ENCODE measurements around the gene NOP9.
"Not testable (repeated sequence)": the region's sequence is repeated elsewhere in the genome, so short reads cannot be mapped to it uniquely, and the experiment has no call there.

NOP9 gene

DNA sequence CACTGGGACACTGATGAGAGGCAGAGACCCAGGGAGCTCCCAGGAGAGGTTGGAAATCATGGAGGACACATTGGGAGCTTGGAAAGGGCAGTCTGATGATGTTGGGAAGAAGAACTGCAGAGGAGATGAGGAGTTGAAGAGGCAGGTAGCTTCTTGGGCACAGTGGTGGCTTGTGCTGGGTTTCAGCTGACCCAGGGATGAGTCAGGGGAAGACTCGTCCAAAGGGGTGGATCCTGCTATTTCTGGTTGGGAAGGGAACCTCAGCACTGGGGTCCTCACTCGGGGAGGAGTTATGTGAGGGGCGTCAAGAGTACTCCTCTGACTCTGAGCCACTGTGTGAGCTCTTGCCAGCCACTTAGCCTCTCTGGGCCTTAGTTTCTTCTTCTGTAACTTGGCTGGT, 23.7 kb downstream of the NOP9 start:
- no peak for DNase-seq (ENCODE audit: low read depth in 2 of 2, low spot score in 1 of 2)

DNA sequence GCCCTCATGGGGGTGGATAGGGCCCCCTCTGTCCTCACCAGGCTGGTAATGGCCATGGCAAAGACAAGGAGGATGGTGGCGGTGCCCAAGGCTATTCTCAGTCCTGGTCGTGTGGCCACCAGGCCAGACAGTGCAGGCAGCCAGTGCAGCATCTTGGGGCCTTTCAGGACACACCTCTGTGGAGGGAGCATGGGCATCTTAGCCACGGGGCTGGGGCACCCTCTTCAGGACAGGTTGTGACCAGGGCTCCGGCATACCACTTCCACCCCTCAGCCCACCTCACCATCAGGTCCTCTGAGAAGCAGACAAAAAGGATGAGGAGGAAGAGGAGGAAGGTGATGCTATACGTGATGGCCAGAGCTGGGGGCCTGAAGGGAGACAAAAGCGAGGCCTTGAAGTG, 24.4 kb downstream of the NOP9 start:
- DNase-seq (ENCODE audit: low read depth in 2 of 2, low spot score in 1 of 2), result no peak

DNA sequence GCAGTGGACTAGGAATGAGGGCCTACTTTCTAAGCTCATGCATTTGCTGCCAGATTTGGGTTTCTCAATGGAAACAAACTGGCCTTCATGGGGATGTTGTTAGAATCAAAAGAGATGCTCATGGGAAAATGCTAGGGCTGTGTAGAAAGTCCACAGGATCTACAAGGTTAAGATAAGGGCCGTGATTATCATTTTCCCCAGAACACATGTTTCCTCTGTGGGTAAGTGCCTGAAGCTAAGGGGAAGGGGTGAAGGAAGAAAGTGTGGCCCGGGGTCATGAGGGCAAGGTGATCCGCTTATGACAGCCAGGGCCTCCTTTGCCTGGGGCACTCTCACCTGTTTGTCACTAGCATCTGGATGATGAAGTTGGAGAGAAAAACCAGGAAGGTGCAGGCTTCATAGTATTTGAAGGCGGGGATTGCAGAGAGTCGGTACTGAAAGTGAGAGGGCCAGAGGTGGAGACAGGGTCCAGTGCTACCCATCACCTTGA, 25.4 kb downstream of the NOP9 start:
- DNase-seq (ENCODE audit: low read depth in 2 of 2, low spot score in 1 of 2), result no peak

DNA sequence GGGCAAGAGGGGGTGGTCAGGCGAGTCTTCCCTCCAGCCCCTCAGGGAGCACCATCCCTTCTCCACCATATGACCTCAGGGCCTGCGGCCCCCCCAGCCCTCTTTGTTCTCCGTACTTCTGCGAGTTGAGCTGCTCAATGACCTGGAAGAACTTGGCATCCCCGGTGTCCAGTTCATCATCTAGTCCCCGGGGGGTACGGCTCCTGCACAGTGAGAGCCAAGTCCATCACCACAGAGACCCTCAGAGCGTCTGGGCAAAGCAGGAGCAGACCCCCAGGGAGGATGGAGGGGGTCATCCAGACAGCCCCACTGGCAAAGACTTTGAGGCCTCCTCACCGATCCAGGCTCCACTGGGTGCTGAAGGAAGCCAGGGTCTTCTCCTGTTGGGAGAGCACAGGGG, 26.3 kb downstream of the NOP9 start:
- no peak for DNase-seq (ENCODE audit: low read depth in 2 of 2, low spot score in 1 of 2)

DNA sequence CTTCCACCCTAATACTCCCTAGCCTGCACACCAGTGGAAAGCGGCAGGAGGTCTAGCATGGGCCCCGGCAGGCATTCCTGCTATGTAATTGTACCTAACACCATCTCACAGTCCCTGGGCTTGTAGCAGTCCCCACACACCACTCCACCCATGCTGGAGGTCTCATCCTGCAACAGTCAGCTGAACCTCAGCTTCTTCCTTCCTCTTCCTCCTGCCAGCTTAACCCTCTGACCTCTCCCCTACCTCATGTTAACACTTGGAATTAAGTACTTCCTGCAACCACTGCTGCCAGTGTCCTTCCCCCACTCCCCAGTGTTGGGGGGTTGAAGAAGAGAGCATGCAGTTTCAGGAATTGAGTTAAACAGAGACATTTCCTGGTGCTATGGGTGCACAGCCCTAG, 27.7 kb downstream of the NOP9 start:
- DNase-seq (ENCODE audit: low read depth in 2 of 2, low spot score in 1 of 2), result no peak

DNA sequence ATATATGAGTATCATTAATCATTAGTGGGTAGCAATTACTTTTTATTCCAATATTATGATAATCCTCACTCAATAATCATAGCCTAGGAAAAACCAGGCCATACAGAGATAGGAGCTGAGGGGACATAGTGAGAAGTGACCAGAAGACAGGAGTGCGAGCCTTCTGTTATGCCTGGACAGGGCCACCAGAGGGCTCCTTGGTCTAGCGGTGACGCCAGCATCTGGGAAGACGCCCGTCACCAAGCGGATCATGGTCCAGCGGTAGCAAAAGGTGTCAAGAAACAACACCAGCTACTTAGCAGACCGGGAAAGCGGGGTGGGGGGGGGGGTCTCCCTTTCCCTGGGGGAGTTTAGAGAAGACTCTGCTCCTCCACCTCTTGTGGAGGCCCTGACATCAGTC, 28.3 kb downstream of the NOP9 start:
- not testable (repeated sequence) for DNase-seq (ENCODE audit: low read depth in 2 of 2, low spot score in 1 of 2)

DNA sequence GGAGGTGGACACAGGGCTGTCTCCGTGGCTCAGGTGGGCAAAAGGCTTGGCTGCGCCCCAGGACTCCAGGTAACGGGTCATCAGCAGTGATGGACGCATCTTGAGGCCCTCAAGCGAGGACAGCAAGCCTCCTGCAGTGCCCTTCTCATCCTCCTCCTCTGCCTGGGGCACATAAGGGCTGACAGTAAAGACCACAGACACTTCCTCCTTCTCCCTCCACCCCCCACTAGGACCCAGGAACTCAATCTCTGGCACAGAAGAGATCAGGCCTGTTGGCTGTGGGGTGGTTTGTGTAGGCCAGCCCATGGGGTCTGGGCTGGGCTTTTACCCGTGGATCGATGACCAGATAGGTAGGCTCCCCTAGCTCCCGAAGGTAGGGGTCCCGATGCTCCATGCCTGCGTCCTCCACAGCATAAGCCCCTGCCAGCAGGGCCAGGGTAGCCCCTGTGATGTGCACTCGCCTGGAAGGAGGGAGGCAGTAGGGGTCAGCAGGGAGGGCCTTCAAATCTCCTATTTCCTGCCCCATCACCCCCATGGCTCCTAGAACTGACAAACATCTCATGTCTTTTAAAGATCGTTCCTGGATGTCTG, 29.5 kb downstream of the NOP9 start:
- no peak for DNase-seq (ENCODE audit: low read depth in 2 of 2, low spot score in 1 of 2)

DNA sequence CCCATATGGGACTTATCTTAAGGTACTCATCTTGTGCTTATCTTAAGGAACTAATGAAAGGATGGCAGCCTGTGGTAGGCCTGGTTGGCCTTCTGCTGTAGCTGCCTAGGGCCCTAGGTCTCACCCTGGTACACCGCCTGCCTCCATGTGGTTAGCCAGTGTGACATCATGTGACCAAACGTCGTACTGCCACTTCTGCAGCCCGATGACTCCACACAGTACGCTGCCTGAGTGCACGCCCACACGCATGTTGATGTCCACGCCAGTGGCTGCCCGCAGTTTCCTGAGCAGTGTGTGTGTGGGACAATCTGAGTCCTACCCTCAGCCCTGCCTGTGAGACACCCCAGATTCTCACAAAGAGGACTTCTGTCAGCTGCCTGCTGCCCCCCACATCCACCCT, 30.1 kb downstream of the NOP9 start:
- DNase-seq (ENCODE audit: low read depth in 2 of 2, low spot score in 1 of 2), result peak; percentile 42 to 46

DNA sequence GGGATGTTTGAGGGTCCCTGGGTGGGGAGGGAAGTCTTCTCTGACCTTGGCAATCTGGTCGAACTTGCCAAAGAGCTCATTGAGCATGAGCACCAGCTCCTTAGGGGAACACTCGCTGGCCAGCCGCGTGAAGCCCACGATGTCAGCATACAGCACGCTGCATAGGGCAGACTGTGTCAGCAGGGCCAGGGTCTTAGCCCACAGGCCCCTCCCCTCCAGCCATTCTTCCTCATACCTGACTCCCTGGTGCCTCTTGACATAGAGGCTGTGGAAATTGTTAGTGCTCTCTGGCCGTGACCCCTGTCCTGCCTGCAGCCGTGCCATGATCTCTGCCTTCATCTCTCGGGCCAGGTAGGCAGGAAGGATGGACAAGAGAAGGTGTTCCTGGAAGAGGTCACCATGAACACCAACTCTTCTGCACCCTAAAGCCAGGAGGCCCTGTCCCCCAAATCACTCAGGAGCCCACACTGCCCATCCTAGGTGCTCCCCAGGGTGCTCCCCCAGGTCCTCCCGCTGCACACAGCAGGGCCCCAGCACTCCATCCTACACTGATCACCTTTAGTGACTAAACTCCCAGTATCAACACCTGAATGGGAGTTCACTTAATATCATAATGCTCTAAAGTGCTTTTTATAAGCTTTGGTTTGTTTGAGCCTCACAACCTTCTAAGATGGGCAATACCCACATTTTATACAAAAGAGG, 31.5 kb downstream of the NOP9 start:
- no peak for DNase-seq (ENCODE audit: low read depth in 2 of 2, low spot score in 1 of 2)

DNA sequence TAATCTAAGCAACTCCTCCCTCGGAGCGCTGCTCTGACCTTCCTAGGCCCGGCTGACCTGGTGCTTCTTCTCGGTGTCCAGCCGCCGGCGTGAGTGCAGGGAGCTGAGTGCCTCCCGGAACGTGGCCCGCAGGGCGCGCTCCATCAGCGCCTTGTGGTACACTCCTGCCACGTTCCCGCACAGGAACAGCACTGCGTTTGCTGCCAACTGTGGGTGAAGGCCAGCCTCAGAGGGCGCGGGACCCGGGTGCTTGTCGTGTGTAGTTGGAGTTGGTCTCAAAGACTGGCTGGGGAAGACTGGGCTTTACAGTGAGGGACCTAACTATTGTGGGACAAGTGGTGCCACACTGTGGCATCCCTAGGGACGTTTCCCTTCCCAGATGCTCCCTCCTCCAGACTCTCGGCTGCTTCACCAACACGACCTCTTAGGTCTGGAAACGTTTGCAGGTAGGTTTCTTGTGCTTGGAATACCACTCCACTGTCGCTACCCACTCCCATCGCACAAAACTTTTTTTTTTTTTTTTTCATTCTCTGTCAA, 32.1 kb downstream of the NOP9 start:
- no peak for DNase-seq (ENCODE audit: low read depth in 2 of 2, low spot score in 1 of 2)

DNA sequence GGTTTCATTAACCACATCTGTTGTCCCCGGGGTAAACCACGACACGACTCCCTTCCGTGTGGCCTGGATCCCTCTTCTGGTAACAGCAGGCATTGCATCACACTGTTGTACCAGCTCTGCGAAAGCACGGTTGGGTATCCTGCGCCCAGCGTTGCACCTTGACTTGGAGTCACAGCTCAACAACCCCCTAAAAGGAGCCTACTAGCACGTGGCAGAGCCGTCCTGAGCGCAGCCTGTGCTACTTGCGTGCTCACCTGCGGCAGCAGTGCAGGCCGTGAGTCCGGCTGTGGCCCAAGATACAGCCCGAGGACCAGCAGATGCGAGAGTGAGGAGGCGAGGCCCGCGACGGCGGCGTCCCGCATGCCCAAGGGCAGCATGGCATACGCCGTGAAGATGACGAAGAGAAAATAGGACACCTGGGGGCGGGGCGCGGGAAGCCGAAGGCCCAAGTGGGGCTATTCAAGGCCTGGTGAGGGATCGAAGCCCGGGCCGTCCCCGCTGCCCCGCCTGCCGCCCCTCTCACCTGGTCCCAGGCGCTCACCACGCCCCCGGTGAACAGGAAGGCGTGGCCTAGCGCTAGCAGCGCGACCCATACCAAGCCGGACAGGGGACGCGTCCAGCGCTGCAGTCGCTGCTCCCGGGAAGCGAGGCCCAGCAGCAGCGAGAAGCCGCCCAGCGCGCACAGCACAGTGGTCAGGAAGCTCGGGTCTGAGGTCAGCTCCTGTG, 32.8 kb downstream of the NOP9 start:
- peak; percentile 46 to 70 for DNase-seq (ENCODE audit: low read depth in 2 of 2, low spot score in 1 of 2)

DNA sequence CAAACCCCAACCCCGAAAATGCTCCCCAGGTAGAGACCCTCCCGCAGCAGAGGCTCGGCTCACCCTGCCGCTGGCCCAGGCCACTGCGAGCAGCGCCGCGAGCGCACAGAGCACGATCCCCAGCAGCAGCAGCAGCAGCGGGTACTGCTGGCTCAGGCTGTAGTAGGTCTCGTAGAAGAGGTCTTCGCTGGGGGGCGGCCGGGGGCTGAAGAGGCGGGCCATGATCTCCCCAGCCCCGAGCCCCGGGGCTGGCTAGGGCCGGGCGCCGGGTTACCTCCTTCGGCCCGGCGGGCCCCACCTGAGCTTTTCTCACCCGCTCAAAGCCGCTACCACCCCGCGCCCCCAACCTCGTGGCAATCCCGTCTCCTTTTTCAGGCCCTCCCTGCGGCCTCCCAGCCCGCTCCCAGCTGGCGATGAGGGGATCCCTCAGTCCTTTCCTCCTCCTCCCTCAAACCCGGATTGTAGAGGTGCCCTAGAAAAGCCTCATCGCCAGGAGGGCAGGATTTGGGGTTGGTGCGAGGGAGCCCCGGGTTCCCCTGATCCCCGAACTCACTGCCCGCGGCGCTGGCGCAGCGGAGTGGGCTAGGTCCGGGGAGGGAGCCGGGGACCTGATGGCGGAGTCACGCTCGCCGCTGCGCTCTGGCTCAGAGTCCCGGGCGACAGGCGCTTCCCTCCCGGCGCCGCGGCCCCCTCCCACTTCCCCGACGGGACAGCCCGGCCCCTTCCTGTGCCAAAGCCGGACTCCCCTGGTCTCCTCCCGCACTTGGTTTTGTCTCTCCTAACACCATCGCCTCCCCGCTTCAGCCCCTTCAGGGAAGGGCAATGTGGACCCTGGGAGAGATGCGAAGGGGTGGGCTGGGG, 35.0 kb downstream of the NOP9 start, which contains the start of gene ADCY4:
ADCY4 (minus strand) TSS at position 641 of the 861 bp plus-strand sequence; CDS start at position 222, 419 bp downstream.
- DNase-seq (ENCODE audit: low read depth in 2 of 2, low spot score in 1 of 2), result no peak

DNA sequence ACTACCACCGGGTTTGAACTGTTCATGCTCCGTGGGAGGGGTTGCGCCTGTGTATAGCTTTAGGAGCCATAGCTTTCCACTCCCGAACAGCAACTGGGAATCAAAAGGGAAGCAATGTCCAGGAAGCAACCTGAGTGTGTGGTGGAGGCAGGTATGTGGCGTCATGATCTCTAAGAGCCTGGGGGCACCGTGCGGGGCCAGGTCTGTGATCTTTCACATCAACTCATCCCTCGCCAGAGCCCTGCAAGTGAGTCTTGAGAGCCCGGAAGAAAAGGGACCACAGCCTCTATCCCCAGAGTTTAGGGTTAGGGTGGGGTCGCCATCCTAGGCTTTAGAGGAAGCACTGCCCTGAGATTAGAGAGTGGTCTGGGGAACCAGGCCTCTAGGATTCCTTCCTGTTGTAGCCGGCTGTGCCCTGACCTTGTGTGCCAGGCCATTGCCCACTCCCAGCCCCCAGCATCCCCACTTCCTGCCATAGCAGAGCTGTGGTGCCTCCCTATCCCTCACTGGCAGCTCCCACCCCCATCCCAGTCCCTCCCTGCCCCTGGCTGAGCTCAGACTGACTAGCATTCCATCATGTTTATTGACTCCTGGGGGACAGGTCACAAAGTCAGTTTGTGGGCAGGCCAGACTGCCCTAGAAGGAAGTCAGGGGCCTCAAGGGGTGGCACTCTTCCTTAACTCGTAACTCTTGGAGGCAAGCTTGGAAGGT, 36.0 kb downstream of the NOP9 start:
- no peak for DNase-seq (ENCODE audit: low read depth in 2 of 2, low spot score in 1 of 2)

DNA sequence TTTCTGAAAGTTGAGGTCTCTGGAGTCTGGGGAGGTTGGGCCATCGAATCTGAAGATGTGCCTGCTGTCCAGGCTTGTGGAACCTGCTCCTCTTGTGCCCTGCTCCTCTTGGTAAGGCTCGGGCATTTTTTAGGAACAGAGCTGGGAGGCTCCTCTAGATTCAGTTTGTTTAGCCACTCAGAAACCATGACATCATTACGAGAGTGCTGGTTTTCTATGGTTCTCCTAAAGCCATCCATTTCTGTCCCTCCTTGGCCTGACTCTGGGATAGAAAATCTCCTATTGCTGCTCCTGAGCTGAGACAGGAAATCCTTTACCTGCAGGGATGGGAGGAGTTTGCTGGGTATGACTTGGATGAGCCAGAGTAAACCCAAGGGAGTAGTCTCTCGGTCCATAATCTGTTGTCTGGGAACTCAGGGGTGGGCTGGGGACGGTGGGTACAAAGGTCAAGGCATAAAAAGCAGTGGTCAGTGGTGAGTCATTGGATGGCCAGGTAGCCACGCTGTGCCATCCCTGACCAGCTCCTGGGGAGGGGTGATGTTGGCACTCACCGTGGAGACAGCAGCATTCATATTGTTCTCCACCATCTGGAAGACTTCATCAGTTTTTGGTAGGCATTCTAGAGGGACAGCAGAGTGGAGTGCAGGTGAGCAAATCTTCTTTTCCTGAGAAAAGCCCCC, 37.6 kb downstream of the NOP9 start:
- DNase-seq (ENCODE audit: low read depth in 2 of 2, low spot score in 1 of 2), result no peak

DNA sequence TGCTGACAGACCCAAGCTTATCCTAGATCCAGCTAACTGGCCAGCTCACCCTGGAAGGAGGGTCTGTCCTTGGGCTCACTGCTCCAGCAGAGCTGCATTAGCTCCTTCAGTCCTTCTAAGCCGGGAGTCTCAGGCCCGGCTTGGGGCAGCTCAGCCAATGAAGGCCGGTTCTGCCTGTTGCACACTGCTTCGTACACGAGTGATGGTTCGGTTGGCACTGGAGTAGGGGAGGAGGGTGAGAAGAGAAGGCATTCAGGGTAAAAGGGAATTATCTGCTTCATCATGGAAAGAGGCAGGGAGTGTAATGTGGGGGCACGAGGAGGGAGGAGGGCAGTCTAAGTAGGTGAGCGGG, 38.1 kb downstream of the NOP9 start:
- DNase-seq (ENCODE audit: low read depth in 2 of 2, low spot score in 1 of 2), result no peak

DNA sequence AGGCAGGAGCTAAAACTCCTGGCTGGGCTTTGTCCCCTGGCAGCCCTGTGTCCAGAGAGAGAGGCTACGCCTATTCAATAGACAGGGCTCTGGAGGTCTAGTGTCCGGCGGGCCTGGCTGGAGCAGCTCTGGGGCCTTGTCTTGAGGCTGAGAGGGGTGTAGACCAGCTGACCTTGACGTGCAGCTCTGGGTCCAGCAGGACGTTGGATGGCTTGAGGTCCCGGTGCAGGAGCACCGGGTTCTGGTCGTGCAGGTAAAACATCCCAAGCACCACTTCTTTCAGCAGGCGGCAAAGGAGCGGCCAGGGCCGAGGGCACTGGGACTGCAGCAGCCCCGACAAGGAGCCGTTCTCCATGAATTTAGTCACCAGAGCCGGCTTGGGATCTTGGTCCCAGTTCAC, 39.2 kb downstream of the NOP9 start:
- DNase-seq (ENCODE audit: low read depth in 2 of 2, low spot score in 1 of 2), result no peak

DNA sequence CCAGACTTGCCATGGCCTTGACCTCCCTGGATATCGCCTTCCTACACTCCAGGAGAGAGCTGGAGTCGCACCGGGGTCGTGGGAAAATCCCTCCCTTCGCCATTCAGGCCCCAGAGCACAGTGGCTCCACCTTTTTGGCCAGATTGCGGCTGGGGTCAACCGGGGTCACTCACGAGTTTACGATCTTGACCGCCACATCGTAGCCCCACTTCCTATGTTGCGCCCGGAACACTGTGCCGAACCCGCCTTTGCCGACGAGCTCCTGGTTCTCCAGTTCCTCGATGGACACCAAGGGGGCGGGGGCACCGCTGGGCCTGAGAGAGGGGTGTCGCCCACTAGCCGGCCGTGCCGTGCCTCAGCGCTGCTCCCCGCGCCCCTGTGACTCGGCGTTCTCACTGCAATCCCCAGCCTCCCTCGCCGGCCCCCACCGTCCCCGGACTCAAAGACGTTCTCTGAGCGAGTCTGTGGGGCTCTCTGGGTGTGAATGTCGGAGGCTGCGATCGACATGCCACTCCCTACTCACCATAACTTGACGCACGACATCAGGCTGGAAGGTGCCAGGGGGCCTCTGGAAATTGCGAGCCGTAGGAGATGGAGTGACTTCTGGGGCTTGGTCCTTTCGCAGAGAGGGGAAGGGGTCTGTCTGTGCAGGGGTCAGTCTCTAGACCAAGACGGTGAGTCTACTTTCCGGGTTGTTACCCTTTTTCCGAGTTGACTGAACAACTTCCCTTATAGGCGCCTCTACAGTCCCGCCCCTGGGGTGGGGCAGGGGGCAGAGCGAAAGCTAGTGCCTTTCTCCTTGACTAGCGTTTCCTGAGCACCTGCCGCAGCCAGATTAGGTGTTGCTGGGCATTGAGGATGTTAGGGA, 39.9 kb downstream of the NOP9 start, which contains the start of gene RIPK3:
RIPK3 (minus strand) TSS at position 708 of the 868 bp plus-strand sequence; CDS start at position 543, 165 bp downstream.
- peak in 1 of 2 donors; percentile 54 for DNase-seq (ENCODE audit: low read depth in 2 of 2, low spot score in 1 of 2)

DNA sequence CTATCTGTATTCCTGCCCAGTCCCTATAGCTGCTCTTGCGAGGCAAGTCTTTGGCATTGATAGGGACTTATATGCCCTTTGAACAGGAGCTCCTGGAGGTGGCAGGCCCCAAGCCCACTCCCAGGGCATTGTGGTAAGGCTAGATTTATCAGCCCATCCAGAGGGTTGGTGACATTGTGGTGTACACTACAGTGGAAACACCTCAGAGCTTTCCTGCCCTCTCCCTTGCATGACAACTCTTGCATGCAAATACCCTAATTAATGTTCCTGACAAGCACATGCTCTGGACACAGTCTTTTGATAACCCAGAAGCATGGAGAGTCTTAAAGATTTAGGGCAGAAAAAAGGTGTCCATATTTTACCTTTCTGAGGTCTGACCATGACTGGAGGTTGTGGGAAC, 41.0 kb downstream of the NOP9 start:
- no peak for DNase-seq (ENCODE audit: low read depth in 2 of 2, low spot score in 1 of 2)

DNA sequence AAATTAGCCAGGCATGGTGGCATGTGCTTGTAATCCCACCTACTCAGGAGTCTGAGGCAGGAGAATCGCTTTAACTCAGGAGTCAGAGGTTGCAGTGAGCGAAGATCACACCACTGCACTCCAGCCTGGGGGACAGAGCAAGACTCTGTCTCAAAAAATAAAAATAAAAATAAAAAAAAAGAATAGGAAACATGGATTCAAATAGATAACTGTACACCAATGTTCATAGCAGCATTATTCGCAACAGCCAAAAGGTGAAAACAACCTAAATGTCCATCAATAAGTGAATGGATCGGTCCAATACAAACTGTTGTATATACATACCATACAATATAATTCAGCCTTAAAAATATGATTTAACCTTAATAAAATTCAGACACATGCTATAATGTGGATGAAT, 43.2 kb downstream of the NOP9 start:
- DNase-seq (ENCODE audit: low read depth in 2 of 2, low spot score in 1 of 2), result no peak
